HepG2 (cell line): Measurements from ENCODE around the gene AAMP. TPM values are rescaled to one million over a fixed set of nuclear protein-coding genes. Genes with fewer than 3 reads are reported as not detected.
A peak's percentile ranks its signal among the peaks of the same experiment; 100 is the strongest.

Experiments used
- ASH2L ChIP-seq: fragments of 300-600, 200-600 bp; sonication (generic); IDR thresholded peaks from 2 replicates; pipeline ENCODE4 v1.7.0; 2017; ENCODE audit warnings: low read depth, mild to moderate bottlenecking, moderate library complexity, mixed read lengths, low read length; ENCODE audit not compliant: insufficient read length
- HNRNPUL1 ChIP-seq: fragments of 200-400 bp; formaldehyde crosslinking; IDR thresholded peaks from 2 replicates; pipeline ENCODE4 v1.6.1; 2017; ENCODE audit warnings: low read depth, mild to moderate bottlenecking, low read length, moderate library complexity
- HOXA5 ChIP-seq: sonication (generic); formaldehyde crosslinking; IDR thresholded peaks from 2 replicates; pipeline ENCODE4 v1.4.0; 2020; ENCODE audit warnings: missing genetic modification reagents
- SCMH1 ChIP-seq: sonication (generic); formaldehyde crosslinking; IDR thresholded peaks from 2 replicates; pipeline ENCODE4 v1.9.0; 2021; ENCODE audit warnings: missing genetic modification reagents, mild to moderate bottlenecking, borderline replicate concordance
- ZFAT ChIP-seq: sonication (generic); formaldehyde crosslinking; conservative IDR thresholded peaks from 2 replicates; pipeline ENCODE4 v1.8.1; 2023; ENCODE audit warnings: missing genetic modification reagents, inconsistent platforms
- ZNF224 ChIP-seq: sonication (generic); formaldehyde crosslinking; IDR thresholded peaks from 2 replicates; pipeline ENCODE4 v1.5.0; 2020; ENCODE audit warnings: mild to moderate bottlenecking, missing genetic modification reagents
- ZNF335 ChIP-seq: sonication (generic); formaldehyde crosslinking; IDR thresholded peaks from 2 replicates; pipeline ENCODE4 v1.4.0; 2020; ENCODE audit warnings: missing genetic modification reagents
- ZNF350 ChIP-seq: sonication (generic); formaldehyde crosslinking; IDR thresholded peaks from 2 replicates; pipeline ENCODE4 v1.4.0; 2020; ENCODE audit warnings: mild to moderate bottlenecking, low read depth, missing genetic modification reagents, borderline replicate concordance
- ZNF501 ChIP-seq: sonication (generic); formaldehyde crosslinking; IDR thresholded peaks from 2 replicates; pipeline ENCODE4 v1.5.1; 2020; ENCODE audit warnings: mild to moderate bottlenecking, moderate library complexity, missing genetic modification reagents
- ZNF775 ChIP-seq: sonication (generic); formaldehyde crosslinking; IDR thresholded peaks from 2 replicates; pipeline ENCODE4 v1.4.0; 2020; ENCODE audit warnings: missing genetic modification reagents, mild to moderate bottlenecking, moderate library complexity, borderline replicate concordance
- ZSCAN31 ChIP-seq: sonication (generic); formaldehyde crosslinking; IDR thresholded peaks from 2 replicates; pipeline ENCODE4 v1.5.0; 2020; ENCODE audit warnings: low read depth, mild to moderate bottlenecking, missing genetic modification reagents
- polyA plus RNA-seq, 8 experiments: library from polyadenylated mRNA; depleted of rRNA in 3 of 8; stranded (reverse) in 7 of 8; unstranded in 1 of 8; fragments of >200 nt; fragmentation: Illumina TruSeq in 4 of 8; extraction: Trizol in 4 of 8; gene quantifications; 2 replicates each; pipeline versions ENCODE4 v1.2.1 to v1.2.3, GENCODE V29; 2011 to 2016; ENCODE audit warnings: low read depth in 4 of 8, missing spikeins in 1 of 8, mixed read lengths in 1 of 8; ENCODE audit not compliant: insufficient read depth in 1 of 8
- total RNA-seq, 5 experiments: library from RNA; depleted of rRNA; stranded (reverse); fragments of >200 nt; fragmentation: Illumina TruSeq; extraction: Trizol; gene quantifications; 2 replicates each; pipeline ENCODE4 v1.2.3, GENCODE V29; 2016; ENCODE audit warnings: low read depth in 1 of 5
- TF ChIP-seq, protein P1 (sequence below): IDR thresholded peaks from 2 replicates; pipeline ENCODE4 v1.6.1; 2018; ENCODE audit warnings: missing genetic modification reagents
- TF ChIP-seq, protein P2 (sequence below): sonication (generic); formaldehyde crosslinking; IDR thresholded peaks from 2 replicates; pipeline ENCODE4 v1.5.1; 2020; ENCODE audit warnings: mild to moderate bottlenecking, moderate library complexity, missing genetic modification reagents
- TF ChIP-seq, protein P3 (sequence below): IDR thresholded peaks from 2 replicates; pipeline ENCODE4 v1.6.1; 2016; ENCODE audit warnings: missing compliant biosample characterization, missing genetic modification reagents, borderline replicate concordance
- TF ChIP-seq, protein P4 (sequence below): sonication (generic); formaldehyde crosslinking; IDR thresholded peaks from 2 replicates; pipeline ENCODE4 v1.4.0; 2020; ENCODE audit warnings: missing genetic modification reagents
- TF ChIP-seq, protein P5 (sequence below): sonication (generic); formaldehyde crosslinking; IDR thresholded peaks from 2 replicates; pipeline ENCODE4 v1.4.0; 2020; ENCODE audit warnings: mild to moderate bottlenecking, missing genetic modification reagents
- TF ChIP-seq, protein P6 (sequence below): sonication (generic); formaldehyde crosslinking; IDR thresholded peaks from 2 replicates; pipeline ENCODE4 v1.8.0; 2022; ENCODE audit warnings: missing genetic modification reagents, mild to moderate bottlenecking, moderate library complexity, borderline replicate concordance
- TF ChIP-seq, protein P7 (sequence below): sonication (generic); formaldehyde crosslinking; IDR thresholded peaks from 2 replicates; pipeline ENCODE4 v1.4.0; 2020; ENCODE audit warnings: mild to moderate bottlenecking, missing genetic modification reagents

AAMP gene
- total and polyA plus RNA-seq, 2 of the 13 experiments (the other 11 are each of a cell fraction or from before 2014, with no cell fraction given) = 110 to 186 TPM

DNA sequence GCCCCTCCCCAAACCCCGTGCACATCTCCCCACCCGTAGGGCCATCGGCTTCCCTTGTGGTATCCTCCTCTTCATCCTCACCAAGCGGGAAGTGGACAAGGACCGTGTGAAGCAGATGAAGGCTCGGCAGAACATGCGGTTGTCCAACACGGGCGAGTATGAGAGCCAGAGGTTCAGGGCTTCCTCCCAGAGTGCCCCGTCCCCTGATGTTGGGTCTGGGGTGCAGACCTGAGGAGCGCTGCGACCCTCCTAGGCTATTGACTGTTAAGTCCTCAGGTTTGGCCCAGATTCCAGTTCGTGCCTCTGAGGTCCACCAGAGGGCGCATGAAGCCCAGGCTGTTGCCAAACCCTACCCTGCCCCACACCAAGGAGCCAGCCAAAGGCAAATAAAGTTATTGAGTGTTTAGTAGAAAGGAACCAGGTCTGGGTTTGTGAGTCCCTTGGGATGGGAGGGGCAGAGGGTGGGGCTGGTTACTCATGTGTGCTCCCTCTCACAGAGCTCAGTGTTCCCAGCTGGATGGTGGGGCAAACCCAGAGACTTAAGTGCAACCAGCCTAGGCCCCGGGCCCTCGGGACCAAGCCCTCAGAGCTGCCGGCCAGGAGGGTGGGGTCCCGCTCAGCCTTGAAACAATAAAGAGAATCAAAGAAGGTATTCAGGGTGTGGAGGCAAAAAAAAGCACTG lies 2.7 kb upstream of the AAMP start (continued):
- TF ChIP-seq, protein P1, sequence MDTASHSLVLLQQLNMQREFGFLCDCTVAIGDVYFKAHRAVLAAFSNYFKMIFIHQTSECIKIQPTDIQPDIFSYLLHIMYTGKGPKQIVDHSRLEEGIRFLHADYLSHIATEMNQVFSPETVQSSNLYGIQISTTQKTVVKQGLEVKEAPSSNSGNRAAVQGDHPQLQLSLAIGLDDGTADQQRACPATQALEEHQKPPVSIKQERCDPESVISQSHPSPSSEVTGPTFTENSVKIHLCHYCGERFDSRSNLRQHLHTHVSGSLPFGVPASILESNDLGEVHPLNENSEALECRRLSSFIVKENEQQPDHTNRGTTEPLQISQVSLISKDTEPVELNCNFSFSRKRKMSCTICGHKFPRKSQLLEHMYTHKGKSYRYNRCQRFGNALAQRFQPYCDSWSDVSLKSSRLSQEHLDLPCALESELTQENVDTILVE (CRISPR knock-in tag) = peak; percentile 46; the same call in 1 of the 2 replicates
- TF ChIP-seq ZNF501 (CRISPR knock-in tag) (peak; percentile 73), HOXA5 (CRISPR knock-in tag) (no peak), ZNF350 (CRISPR knock-in tag) (peak; percentile 86; the same call in 1 of the 2 replicates), ZNF224 (CRISPR knock-in tag) (no peak), ZSCAN31 (0 out of 2 replicates have a peak, but pooled peaks have one; percentile 48), SCMH1 (no peak), ASH2L (no peak), ZNF775 (CRISPR knock-in tag) (no peak), ZNF335 (CRISPR knock-in tag) (no peak), HNRNPUL1 (no peak), ZFAT (CRISPR knock-in tag) (no peak)
- TF ChIP-seq, protein P2, sequence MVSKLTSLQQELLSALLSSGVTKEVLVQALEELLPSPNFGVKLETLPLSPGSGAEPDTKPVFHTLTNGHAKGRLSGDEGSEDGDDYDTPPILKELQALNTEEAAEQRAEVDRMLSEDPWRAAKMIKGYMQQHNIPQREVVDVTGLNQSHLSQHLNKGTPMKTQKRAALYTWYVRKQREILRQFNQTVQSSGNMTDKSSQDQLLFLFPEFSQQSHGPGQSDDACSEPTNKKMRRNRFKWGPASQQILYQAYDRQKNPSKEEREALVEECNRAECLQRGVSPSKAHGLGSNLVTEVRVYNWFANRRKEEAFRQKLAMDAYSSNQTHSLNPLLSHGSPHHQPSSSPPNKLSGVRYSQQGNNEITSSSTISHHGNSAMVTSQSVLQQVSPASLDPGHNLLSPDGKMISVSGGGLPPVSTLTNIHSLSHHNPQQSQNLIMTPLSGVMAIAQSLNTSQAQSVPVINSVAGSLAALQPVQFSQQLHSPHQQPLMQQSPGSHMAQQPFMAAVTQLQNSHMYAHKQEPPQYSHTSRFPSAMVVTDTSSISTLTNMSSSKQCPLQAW = peak; percentile 79; the same call in 1 of the 2 replicates
- TF ChIP-seq, protein P3, sequence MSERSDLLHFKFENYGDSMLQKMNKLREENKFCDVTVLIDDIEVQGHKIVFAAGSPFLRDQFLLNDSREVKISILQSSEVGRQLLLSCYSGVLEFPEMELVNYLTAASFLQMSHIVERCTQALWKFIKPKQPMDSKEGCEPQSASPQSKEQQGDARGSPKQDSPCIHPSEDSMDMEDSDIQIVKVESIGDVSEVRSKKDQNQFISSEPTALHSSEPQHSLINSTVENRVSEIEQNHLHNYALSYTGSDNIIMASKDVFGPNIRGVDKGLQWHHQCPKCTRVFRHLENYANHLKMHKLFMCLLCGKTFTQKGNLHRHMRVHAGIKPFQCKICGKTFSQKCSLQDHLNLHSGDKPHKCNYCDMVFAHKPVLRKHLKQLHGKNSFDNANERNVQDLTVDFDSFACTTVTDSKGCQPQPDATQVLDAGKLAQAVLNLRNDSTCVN (CRISPR knock-in tag) = no peak
- TF ChIP-seq, protein P4, sequence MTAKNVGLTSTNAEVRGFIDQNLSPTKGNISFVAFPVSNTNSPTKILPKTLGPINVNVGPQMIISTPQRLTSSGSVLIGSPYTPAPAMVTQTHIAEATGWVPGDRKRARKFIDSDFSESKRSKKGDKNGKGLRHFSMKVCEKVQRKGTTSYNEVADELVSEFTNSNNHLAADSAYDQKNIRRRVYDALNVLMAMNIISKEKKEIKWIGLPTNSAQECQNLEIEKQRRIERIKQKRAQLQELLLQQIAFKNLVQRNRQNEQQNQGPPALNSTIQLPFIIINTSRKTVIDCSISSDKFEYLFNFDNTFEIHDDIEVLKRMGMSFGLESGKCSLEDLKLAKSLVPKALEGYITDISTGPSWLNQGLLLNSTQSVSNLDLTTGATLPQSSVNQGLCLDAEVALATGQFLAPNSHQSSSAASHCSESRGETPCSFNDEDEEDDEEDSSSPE = 0 out of 2 replicates have a peak, but pooled peaks have one; percentile 16
- TF ChIP-seq, protein P5, sequence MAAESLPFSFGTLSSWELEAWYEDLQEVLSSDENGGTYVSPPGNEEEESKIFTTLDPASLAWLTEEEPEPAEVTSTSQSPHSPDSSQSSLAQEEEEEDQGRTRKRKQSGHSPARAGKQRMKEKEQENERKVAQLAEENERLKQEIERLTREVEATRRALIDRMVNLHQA (CRISPR knock-in tag) = no peak
- TF ChIP-seq, protein P6, sequence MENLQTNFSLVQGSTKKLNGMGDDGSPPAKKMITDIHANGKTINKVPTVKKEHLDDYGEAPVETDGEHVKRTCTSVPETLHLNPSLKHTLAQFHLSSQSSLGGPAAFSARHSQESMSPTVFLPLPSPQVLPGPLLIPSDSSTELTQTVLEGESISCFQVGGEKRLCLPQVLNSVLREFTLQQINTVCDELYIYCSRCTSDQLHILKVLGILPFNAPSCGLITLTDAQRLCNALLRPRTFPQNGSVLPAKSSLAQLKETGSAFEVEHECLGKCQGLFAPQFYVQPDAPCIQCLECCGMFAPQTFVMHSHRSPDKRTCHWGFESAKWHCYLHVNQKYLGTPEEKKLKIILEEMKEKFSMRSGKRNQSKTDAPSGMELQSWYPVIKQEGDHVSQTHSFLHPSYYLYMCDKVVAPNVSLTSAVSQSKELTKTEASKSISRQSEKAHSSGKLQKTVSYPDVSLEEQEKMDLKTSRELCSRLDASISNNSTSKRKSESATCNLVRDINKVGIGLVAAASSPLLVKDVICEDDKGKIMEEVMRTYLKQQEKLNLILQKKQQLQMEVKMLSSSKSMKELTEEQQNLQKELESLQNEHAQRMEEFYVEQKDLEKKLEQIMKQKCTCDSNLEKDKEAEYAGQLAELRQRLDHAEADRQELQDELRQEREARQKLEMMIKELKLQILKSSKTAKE (CRISPR knock-in tag) = no peak
- TF ChIP-seq, protein P7, sequence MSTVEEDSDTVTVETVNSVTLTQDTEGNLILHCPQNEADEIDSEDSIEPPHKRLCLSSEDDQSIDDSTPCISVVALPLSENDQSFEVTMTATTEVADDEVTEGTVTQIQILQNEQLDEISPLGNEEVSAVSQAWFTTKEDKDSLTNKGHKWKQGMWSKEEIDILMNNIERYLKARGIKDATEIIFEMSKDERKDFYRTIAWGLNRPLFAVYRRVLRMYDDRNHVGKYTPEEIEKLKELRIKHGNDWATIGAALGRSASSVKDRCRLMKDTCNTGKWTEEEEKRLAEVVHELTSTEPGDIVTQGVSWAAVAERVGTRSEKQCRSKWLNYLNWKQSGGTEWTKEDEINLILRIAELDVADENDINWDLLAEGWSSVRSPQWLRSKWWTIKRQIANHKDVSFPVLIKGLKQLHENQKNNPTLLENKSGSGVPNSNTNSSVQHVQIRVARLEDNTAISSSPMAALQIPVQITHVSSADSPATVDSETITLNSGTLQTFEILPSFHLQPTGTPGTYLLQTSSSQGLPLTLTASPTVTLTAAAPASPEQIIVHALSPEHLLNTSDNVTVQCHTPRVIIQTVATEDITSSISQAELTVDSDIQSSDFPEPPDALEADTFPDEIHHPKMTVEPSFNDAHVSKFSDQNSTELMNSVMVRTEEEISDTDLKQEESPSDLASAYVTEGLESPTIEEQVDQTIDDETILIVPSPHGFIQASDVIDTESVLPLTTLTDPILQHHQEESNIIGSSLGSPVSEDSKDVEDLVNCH (CRISPR knock-in tag) = no peak
